ENCODE results near the gene TMEM8B.
A peak's percentile ranks its signal among the peaks of the same experiment; 100 is the strongest.
"Not testable (repeated sequence)": the region's sequence is repeated elsewhere in the genome, so short reads cannot be mapped to it uniquely, and the experiment has no call there.

Gene TMEM8B

DNA sequence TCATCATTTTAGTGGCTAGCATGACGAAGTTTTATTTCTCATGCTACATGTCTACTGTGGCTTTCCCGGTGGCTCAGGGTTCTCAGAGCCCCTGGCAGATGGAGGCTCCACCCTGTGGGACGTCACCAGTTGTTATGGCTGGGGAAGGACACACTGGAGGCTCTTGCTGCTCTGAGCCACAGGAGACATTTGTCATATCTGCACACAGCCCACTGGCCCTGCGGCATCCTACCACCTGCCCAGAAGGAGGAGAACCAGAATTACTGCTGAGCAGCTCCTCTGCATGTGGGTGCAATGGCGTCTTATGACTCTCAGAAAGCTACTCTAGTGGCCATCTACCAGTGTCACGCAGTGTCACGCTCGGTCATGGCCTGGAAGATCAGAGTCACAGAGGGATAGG is 34.6 kb downstream of the TMEM8B start:
- DNase-seq (ENCODE audit: low read depth in 2 of 2) = no peak

DNA sequence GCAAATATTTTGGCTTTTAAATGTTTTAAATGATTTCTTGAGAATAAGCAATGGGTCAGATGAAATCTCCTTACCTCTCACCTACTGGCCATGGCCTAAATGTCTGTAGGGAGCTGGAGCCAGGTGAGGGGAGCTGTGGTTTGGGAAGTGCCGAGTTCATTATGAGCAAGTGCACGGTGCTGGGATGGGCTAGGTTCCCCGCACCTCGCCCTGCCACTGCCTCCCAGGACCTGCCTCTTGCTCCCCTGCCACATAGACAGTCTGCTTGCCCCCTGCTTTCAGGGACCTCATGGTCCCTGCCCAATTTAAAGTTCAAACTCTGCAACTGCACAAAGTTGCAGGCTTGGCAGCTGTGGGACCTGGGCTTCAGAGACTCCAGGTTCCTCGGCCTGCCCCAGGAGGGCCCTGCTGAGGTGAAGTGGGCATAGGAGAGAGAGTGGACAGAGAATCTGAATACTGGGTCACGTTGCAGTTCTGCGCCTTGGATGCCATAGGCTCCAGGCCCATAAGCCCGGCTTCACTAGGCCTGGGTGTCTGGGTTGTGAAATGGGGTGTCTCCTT is 35.7 kb downstream of the TMEM8B start:
- DNase-seq (ENCODE audit: low read depth in 2 of 2) = no peak

DNA sequence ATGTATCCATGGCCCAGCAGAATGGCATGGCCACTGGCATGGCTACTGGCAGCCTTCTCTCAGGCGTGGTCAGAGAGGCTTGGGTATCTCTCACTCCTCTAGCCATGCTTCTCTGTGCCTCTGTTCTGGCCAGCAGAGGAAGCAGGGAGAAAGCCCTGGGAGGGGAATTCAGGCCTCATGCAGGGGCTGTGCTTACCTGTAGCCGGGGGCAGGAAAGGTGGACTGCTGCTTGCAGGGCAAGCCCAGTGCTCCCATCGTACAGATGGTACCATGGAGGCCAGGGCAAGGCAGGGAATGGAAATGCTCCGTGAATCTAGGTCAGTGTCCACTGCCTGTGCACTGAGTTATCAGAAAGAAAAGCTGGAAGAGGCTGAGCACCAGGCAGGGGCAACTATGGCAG is 38.5 kb downstream of the TMEM8B start:
- no peak for DNase-seq (ENCODE audit: low read depth in 2 of 2)

DNA sequence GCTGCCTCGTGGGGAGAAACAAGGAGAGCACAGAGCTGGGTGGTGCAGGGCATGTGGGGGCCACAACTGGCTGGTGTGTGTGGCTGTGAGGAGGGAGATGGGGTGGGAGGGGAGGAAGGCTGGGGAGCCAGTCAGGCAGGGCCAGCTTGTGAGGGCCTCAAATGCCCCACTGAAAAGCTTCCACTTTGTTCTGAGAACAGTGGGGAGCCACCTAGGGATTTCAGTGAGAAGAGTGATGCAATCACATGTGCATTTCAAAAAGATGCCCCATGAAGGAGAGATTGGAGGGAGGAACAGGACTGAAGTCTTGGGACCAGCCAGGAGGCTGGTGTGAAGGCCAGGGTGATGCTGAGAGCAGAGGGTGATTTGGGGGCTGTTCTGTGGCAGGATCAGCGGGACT is 39.9 kb downstream of the TMEM8B start:
- no peak for DNase-seq (ENCODE audit: low read depth in 2 of 2)

GRCh38 chr9:35869621-35870216 is 40.7 kb downstream of the TMEM8B start:
- no peak for DNase-seq (ENCODE audit: low read depth in 2 of 2)

- DNase-seq (ENCODE audit: low read depth in 2 of 2) = no peak
These were observed 41.4 kb downstream of the TMEM8B start, which contains the start of gene OR13J1 for GRCh38 chr9:35870351-35870923. Gene OR13J1 (minus strand): TSS chr9:35870401. CDS start chr9:35870401, 0 bp downstream.

- no peak for DNase-seq (ENCODE audit: low read depth in 2 of 2)
These were observed 42.5 kb downstream of the TMEM8B start for GRCh38 chr9:35871545-35871944.

DNA sequence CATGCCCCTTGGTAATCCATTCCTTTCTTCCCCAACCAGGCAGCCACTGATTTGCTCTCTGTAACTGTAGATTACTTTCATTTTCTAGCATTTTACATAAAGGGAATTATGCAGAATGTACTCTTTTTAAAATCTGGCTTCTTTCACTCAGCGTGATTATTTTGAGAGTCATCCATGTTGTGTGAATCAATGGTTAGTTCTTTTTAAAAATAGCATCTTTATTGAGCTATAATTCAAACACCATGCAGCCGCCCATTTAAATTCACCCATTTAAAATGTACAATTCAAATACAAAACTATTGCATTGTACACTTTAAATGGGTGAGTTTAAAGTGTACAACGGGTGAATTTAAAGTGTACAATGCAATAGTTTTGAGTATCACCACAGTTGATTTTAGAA is 43.5 kb downstream of the TMEM8B start:
- DNase-seq (ENCODE audit: low read depth in 2 of 2) = no peak

DNA sequence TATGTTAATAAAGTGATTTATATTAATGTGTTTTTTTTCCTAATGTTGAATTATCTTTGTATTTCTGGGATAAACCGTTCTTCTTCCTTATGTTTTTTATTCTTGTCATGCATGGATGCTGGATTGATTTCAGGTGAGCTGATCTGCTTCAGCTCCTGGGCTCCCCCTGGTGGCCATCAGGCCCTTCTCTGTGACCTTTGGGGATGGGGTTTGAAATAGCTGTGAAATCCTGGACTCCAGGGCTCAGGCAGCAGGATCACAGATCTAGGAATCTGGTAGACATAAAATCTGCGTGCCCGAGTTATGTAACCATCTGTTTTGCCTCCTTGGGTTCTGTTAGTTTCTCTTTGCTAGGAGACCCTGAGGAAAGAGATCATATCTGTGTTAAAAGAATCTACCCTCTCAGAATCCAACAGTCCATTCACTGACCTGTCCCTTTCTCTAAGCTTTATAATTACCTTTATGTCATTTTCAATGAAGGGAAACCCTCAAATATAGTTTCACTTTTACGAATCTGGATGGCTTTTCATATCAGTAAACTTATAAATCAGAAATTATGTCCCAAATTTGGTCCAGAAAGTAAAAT is 53.3 kb downstream of the TMEM8B start:
- DNase-seq (ENCODE audit: low read depth in 2 of 2) = peak; percentile 36 to 57

DNA sequence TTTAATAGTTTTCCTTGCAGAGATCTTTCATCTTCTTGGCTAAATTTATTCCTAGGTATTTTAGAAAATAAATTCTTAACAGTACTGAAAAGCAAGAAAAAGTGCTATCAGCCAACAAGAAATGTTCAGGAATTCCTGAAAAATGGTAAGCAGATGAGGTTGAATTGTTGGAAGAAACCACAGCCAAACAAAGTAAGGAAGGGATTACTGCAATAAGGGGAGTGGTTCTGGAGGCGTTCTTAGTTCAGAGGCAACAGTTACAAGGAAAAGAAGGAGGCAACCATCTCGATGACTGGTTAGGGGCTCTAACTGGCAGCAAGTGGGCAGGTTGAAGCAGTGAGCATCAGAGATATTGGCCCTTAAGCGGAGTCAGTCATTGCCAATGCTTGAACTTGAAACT is 54.0 kb downstream of the TMEM8B start:
- DNase-seq (ENCODE audit: low read depth in 2 of 2) = no peak

GRCh38 chr9:35884908-35885307 is 55.9 kb downstream of the TMEM8B start:
- not testable (repeated sequence) for DNase-seq (ENCODE audit: low read depth in 2 of 2)

DNA sequence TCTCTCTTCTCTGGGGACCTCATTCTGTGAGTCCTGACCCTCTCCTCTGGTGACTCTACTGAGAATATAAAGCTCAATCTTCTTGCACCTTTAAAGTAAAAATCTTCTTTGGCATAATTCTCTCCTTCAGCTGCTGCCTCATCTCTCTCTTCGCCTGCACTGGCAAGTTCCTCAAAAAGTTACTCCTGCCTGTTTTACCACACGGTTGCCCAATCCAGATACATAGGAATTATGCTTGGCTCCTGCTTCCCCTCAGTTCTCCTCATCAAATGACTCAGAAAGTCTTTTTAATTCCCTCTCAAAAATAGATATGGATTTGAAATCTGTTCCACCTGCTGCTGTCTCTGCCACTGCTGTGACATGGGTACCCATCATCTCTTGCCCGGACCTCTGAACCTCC is 62.6 kb downstream of the TMEM8B start:
- DNase-seq (ENCODE audit: low read depth in 2 of 2) = no peak

GRCh38 chr9:35892051-35892450 is 63.0 kb downstream of the TMEM8B start:
- DNase-seq (ENCODE audit: low read depth in 2 of 2) = no peak

- no peak for DNase-seq (ENCODE audit: low read depth in 2 of 2)
These were observed 67.5 kb downstream of the TMEM8B start for GRCh38 chr9:35896570-35896969.

- DNase-seq (ENCODE audit: low read depth in 2 of 2) = not testable (repeated sequence)
These were observed 68.5 kb downstream of the TMEM8B start for GRCh38 chr9:35897376-35898099.

GRCh38 chr9:35898337-35898736 is 69.3 kb downstream of the TMEM8B start:
- no peak for DNase-seq (ENCODE audit: low read depth in 2 of 2)

GRCh38 chr9:35899021-35899420 is 70.0 kb downstream of the TMEM8B start:
- no peak for DNase-seq (ENCODE audit: low read depth in 2 of 2)

GRCh38 chr9:35903049-35903448 is 74.0 kb downstream of the TMEM8B start:
- no peak for DNase-seq (ENCODE audit: low read depth in 2 of 2)

GRCh38 chr9:35904338-35904737 is 75.3 kb downstream of the TMEM8B start:
- DNase-seq (ENCODE audit: low read depth in 2 of 2) = no peak

GRCh38 chr9:35905051-35905781 is 76.2 kb downstream of the TMEM8B start:
- DNase-seq (ENCODE audit: low read depth in 2 of 2) = no peak

DNA sequence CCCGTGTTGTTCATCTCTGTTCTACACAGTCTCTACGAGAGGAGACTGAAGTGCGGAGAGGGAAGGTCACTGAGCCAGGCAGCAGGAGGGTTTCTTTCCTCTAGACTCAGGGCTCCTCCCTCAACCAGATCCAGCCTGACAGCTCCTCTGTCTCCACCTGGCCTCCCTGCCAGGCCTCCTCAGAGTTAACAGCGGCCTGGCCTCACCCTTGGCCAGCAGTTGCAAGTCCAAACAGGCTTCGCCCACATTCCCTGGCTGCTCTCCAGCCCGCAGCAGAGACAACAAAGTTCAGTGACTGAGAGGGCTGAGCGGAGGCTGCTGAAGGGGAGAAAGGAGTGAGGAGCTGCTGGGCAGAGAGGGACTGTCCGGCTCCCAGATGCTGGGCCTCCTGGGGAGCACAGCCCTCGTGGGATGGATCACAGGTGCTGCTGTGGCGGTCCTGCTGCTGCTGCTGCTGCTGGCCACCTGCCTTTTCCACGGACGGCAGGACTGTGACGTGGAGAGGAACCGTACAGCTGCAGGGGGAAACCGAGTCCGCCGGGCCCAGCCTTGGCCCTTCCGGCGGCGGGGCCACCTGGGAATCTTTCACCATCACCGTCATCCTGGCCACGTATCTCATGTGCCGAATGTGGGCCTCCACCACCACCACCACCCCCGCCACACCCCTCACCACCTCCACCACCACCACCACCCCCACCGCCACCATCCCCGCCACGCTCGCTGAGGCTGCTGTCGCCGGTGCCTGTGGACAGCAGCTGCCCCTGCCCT is 77.1 kb downstream of the TMEM8B start, which contains the start of gene HRCT1:
HRCT1 (plus strand) TSS at position 291 of the 768 bp plus-strand sequence; CDS start at position 377, 86 bp downstream.
- no peak for DNase-seq (ENCODE audit: low read depth in 2 of 2)
